ENCODE measurements around the gene SCUBE2.

SCUBE2 gene

DNA sequence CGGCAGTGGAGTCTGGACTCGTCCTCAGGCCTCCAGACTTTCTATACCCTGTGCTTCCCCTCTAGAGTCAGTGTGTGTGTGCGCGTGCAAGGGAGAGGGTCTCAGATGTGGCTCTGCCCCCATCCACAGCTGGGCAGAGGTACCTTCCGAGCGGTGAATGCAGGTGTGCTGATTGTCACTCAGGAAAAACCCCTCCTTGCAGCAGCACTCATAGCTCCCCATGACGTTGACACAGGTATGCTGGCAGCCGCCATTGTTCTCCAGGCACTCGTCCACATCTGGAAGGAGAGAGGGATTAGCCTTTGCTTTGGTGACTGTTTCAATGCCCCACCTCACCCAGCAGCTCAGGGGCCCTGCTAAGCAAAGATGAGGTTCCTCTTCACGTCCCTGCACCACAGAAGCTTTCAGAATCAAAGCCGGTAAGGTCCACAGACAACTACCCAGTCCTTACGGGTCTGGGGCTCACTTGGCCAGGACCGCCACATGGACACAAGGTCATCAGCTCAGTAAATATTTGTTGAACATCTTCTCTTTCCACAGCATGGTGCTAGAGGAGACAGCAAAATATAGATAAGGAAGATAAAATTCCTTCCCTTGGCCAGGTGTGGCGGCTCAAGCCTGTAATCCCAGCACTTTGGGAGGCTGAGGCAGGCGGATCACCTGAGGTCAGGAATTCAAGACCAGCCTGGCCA lies 16.9 kb downstream of the SCUBE2 start:
- intact Hi-C loops (cut with micrococcal nuclease), result no loop called here
- Mint-ChIP-seq H3K9me3 (no peaks in the 10 kb centered on the region), H3K27me3 (peaks cover 21% of the 10 kb centered on the region), H3K27ac (no peak overlapping the region), H3K4me1 (ENCODE audit: low read depth) (no peaks in the 10 kb centered on the region), H3K36me3 (ENCODE audit: low read depth) (no peaks in the 10 kb centered on the region), H3K4me3 (no peak overlapping the region)

DNA sequence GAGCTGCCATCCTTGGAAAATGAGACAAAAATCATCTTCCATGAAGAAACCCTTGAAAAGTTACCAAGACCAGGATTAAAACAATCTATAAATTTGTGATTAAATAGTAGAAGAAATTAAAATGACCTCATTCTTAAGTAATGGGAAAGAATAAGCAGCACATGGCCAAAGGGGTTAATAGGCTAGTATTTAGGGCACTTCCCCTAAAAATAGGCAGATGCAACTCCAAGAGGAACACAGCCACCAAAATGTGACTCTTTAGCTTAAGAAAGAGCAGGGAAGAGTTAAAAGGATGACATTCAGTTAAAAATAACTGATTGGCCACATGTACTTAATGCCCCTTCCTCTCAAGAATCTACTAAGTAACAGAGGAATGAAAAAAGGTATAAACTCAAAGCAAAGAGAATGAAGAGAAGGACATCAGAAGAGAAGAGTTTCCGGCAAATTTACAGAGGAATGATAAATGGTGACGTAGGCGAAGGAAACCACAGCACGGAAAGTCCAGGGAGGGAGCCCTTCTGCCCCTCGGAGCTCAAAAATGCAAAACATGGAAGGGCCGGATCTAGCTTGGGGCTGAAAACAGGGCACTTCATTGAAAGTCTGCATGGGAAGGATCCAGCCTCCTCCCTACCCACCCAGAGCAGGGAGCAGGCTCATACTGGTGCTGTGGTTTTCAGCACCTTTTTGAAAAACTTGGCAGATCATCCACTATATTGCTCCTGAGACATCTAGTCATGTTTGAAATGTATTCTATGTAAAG lies 17.8 kb downstream of the SCUBE2 start:
- Mint-ChIP-seq H3K27ac (no peak overlapping the region), H3K4me3 (no peak overlapping the region), H3K27me3 (peaks cover 20% of the 10 kb centered on the region), H3K4me1 (ENCODE audit: low read depth) (peaks cover 6% of the 10 kb centered on the region), H3K36me3 (ENCODE audit: low read depth) (no peaks in the 10 kb centered on the region), H3K9me3 (no peaks in the 10 kb centered on the region)
- intact Hi-C loops (cut with micrococcal nuclease), result no loop called here

DNA sequence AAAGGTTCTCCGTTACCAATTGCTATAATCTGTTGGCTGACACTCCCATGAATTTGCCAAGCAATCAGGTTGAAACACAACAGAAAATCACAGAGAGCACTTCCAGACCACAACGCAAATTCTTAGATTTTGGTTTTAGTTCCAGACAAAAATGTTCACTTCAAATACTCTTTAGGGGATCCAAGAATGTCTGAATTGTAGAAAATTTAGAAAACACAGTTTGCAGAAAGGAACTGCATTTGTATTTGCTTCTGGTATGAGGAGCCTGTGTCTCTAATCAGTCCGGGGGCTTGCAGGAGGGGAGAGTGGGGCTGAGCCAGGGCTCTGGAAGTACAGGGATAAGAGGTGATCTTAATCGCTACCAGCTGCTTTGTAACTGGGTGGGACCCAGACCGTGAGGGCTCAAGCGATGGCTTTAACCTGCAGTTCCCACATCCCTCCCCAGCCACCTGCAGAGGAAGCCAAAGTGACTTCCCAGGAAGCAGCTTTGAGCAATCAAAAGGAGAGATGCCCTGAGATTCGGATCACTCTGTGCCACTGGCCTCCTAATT lies 18.7 kb downstream of the SCUBE2 start:
- no peak overlapping the region for H3K4me3 Mint-ChIP-seq
- H3K36me3 Mint-ChIP-seq (ENCODE audit: low read depth), result no peaks in the 10 kb centered on the region
- H3K4me1 Mint-ChIP-seq (ENCODE audit: low read depth), result peaks cover 8% of the 10 kb centered on the region
- H3K27me3 Mint-ChIP-seq, result peaks cover 20% of the 10 kb centered on the region
- H3K9me3 Mint-ChIP-seq, result no peaks in the 10 kb centered on the region
- intact Hi-C loops (cut with micrococcal nuclease), result no loop called here
- H3K27ac Mint-ChIP-seq, result no peak overlapping the region

DNA sequence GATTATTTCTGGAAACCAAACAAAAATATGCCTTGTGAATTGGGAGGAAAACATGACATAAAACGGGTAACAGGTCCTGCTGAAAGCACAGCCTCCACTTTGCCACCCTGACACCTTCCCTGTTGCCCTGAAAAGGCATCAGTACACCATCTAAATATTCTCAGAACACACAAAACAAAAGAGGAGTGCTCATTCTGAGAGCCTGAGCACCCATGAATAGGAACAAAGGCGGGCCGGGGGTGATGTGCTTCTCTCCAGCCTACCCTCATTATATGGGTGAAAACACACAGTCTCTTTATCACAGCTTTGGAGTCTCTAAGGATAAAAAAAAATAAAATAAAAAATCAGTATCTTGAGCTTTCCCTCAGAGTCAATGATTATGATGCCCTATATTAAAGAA lies 19.7 kb downstream of the SCUBE2 start:
- Mint-ChIP-seq H3K4me3 (no peak overlapping the region), H3K4me1 (ENCODE audit: low read depth) (peaks cover 8% of the 10 kb centered on the region), H3K27ac (no peak overlapping the region), H3K9me3 (no peaks in the 10 kb centered on the region), H3K36me3 (ENCODE audit: low read depth) (no peaks in the 10 kb centered on the region), H3K27me3 (peaks cover 15% of the 10 kb centered on the region)
- intact Hi-C loops (cut with micrococcal nuclease), result no loop called here

DNA sequence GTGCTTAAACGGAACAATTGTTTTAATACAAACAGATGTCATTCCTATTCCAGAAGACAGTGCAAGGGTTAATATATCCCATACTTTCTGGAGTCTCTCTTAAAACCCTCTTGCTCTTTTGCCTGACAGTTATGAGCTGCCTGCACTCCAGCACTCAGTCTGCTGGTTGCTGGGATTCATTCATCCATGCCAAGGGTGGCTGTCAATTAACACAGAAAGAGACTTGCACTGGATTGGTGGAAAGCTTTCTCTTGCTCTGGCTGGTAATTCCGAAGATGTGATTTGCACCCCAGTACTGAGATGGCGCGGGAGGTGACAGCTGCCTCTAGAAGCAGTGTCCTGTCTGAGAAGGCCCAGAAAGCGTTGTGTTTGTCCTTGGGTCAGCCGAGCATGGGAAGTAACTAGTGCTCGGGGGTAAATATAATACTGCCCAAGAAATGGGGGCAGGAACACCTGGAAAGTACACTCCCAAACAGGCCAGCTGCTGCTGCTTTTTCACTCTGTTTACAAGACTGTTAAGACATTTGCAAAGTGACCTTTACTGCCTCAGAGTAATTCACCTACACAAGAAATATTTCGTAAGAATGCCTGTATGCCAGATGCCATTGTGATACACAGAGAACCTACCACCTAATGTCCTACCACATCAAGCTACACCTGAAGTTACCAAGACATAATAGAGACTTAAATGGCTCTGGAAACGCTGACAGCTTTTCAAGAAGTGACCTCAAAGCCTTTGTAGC lies 20.5 kb downstream of the SCUBE2 start:
- intact Hi-C loops (cut with micrococcal nuclease), result no loop called here
- H3K4me1 Mint-ChIP-seq (ENCODE audit: low read depth), result peaks cover 8% of the 10 kb centered on the region
- no peak overlapping the region for H3K4me3 Mint-ChIP-seq
- H3K27ac Mint-ChIP-seq, result no peak overlapping the region
- H3K36me3 Mint-ChIP-seq (ENCODE audit: low read depth), result no peaks in the 10 kb centered on the region
- no peaks in the 10 kb centered on the region for H3K9me3 Mint-ChIP-seq
- peaks cover 14% of the 10 kb centered on the region for H3K27me3 Mint-ChIP-seq

DNA sequence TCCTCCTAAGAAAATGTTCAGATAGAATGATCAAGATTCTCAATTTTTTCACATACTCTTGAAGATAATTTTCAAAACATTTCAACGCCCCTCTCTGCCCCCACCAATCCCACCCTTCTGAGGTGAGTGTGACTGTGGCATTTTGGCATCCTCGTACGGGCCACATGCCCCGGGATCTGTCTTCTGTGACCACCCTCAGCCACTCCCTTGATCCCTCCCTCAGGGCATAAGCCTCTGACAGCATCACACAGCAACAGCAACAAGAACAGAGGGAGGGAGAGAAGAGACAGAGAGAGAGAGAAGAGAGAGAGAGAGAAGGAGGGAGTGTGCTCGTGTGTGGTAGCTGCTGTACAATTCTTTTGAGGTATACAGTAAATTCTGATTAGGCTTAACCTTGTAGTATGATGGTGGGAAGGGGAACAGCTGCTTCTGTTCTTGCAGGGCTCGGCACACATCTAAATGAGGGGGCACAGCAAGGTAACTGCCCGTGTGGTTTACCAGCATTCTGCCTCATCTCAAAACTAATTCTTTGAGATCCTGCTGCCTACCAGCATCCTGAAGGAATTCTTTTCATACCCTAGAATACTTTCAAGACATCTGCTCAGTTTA lies 21.4 kb downstream of the SCUBE2 start:
- intact Hi-C loops (cut with micrococcal nuclease), result no loop called here
- Mint-ChIP-seq H3K4me1 (ENCODE audit: low read depth) (peaks cover 9% of the 10 kb centered on the region), H3K27me3 (peaks cover 6% of the 10 kb centered on the region), H3K4me3 (no peak overlapping the region), H3K36me3 (ENCODE audit: low read depth) (no peaks in the 10 kb centered on the region), H3K27ac (no peak overlapping the region), H3K9me3 (no peaks in the 10 kb centered on the region)

DNA sequence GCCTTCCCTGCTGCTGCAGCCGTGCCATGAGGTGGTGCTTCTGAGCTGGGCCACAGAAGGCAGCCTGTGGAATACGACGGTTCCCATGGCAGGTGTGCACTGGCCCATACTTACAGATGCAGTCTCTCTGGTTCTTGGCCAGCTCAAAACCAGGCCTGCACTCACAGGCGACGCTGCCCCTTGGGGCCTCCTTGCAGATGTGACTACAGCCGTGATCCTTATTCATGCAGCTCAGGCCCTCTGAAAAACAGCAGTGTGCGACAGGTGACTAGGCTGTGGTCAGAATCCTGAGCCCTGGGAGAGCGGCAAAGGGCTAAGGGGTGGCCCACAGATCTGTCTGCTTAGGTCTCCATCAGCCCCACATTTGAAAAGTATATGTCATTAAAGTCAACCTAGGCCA lies 22.1 kb downstream of the SCUBE2 start:
- Mint-ChIP-seq H3K27me3 (peaks cover 6% of the 10 kb centered on the region), H3K4me3 (no peak overlapping the region), H3K4me1 (ENCODE audit: low read depth) (peaks cover 16% of the 10 kb centered on the region), H3K9me3 (no peaks in the 10 kb centered on the region), H3K27ac (no peak overlapping the region), H3K36me3 (ENCODE audit: low read depth) (no peaks in the 10 kb centered on the region)
- intact Hi-C loops (cut with micrococcal nuclease), result no loop called here

DNA sequence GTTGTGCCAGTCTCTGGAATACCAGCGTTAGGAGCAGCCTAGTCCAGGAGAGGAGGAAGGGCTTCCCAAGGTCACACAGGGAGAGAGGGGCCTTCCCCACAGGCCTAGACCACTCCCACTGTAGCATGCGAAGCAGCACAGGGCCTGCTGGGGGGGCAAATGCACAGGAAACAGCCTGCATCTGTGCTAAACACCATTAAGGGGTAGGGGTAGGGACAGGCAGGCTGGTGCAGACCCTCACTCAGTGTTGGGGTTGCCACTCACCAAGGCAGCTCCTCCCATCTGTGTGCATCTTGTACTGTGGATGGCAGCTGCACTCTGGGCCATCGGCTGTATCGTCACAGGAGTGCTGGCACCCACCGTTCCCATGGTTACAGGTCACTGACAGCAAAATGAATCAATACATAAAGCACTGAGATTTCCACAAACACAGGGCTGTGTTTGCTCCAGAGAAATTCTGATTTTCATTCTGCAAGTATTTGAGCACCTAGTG lies 24.9 kb downstream of the SCUBE2 start:
- Mint-ChIP-seq H3K4me1 (ENCODE audit: low read depth) (peaks cover 30% of the 10 kb centered on the region), H3K27me3 (peaks cover 4% of the 10 kb centered on the region), H3K9me3 (no peaks in the 10 kb centered on the region), H3K4me3 (no peak overlapping the region), H3K36me3 (ENCODE audit: low read depth) (no peaks in the 10 kb centered on the region), H3K27ac (no peak overlapping the region)
- intact Hi-C loops (cut with micrococcal nuclease), result no loop called here

DNA sequence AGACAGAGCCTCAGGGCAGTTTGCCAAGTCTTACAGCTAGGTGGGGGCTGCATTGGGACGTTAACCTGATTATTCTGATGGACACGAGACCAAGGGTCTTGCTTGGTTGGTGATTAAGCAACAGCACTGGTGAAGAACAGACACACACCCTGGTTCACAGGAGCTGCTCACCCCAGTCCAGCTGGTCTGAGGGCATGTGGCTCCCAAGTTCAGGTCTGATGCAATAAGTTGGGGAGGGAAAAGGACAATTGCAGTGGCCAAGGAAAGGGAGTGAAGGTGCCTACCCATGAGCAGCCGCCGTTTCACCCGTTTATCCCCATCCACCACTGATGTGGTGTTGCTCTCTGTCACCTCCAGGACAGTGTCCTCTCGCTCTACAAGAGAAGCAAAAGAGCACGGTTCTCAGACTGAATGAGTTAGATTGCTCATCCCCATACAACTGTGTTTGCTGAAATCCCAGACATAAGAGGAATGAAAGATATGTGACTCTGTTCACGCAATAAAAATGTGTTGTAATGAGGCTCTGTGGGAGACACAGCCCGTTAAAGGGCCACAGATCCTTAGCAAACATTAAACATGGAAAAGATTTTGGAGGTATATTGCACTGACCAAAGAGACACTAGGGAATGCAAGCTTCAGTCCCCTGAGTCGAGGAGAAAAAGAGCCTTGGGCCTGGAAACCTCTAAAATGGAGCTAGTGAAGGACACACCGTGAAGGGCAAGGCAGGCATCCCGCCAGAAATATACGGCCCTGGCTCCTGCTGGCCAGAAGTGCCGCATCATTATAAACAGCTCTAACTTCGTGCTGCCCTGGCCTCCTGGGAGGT lies 25.6 kb downstream of the SCUBE2 start:
- Mint-ChIP-seq H3K36me3 (ENCODE audit: low read depth) (no peaks in the 10 kb centered on the region), H3K9me3 (no peaks in the 10 kb centered on the region), H3K27ac (no peak overlapping the region), H3K27me3 (peaks cover 4% of the 10 kb centered on the region), H3K4me3 (no peak overlapping the region), H3K4me1 (ENCODE audit: low read depth) (peaks cover 35% of the 10 kb centered on the region)
- intact Hi-C loops (cut with micrococcal nuclease), result no loop called here

DNA sequence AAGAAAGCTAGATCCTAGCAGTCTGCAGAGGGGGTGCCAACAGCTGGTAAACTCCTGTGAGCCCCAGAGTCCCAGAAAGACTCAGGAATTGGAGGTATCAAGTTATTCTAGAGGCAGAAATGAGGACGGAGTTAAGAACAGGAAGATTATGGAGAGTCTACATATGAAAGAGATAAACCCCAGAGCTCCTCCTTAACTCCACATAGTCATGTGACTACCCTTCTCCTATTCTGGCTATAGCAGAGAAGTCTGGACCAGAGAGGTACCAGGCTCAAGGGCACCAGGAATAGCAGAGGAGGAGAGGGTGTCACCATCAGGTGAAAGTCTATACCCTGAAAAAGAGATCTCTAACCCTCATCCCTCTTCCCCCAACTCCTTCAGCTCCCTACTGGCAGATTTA lies 29.6 kb downstream of the SCUBE2 start:
- Mint-ChIP-seq H3K9me3 (no peaks in the 10 kb centered on the region), H3K27ac (no peak overlapping the region), H3K36me3 (ENCODE audit: low read depth) (no peaks in the 10 kb centered on the region), H3K27me3 (peaks cover 3% of the 10 kb centered on the region), H3K4me3 (no peak overlapping the region), H3K4me1 (ENCODE audit: low read depth) (peaks cover 35% of the 10 kb centered on the region)
- intact Hi-C loops (cut with micrococcal nuclease), result loop anchor here (5.0 kb wide), 1 partner anchor 45 kb away; no protein-coding TSS in a partner anchor

DNA sequence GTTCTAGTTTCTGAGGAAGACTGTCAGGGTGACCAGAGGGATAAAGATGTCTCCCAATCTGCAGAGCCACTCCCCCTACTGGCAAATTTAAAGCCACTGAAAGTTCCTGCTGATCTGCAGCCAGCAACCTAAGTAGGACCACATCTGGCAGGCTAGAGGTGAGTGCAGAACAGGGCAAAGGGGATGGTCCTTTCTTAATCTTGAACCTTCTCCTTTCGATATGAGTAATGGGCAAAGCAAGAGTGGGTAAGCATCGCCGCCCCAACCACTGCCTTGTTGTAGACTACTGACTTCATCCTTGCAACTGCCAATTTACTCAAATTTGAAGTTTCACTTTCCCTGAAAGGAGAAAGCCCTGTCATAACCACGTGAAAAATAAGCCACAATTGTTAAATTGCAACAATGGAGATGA lies 30.7 kb downstream of the SCUBE2 start:
- Mint-ChIP-seq H3K4me1 (ENCODE audit: low read depth) (peaks cover 42% of the 10 kb centered on the region), H3K27ac (no peak overlapping the region), H3K36me3 (ENCODE audit: low read depth) (no peaks in the 10 kb centered on the region), H3K4me3 (peak overlapping the region; percentile 26), H3K9me3 (no peaks in the 10 kb centered on the region), H3K27me3 (peaks cover 5% of the 10 kb centered on the region)
- intact Hi-C loops (cut with micrococcal nuclease), result loop anchor here (5.0 kb wide), 1 partner anchor 43 kb away; no protein-coding TSS in a partner anchor

DNA sequence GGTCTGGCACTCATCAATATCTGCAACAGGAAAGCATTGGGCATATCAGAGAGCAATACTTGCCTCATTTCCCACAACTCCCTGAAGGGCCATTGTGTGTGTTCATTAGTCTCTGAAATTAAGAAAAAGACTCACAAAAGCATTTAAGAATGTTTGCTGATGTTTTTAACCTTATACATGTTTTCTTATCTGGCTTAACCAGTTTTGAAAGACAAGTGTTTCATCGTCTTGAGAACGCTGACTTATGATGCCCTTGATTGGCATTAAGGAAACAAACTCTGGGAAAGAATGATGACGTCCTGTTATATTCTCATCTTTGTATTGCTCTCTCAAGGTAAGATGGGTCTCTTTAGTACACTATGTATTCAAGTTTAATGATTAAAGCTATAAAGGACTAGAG lies 32.0 kb downstream of the SCUBE2 start:
- no peaks in the 10 kb centered on the region for H3K9me3 Mint-ChIP-seq
- H3K4me3 Mint-ChIP-seq, result no peak overlapping the region
- intact Hi-C loops (cut with micrococcal nuclease), result no loop called here
- peaks cover 5% of the 10 kb centered on the region for H3K27me3 Mint-ChIP-seq
- H3K36me3 Mint-ChIP-seq (ENCODE audit: low read depth), result no peaks in the 10 kb centered on the region
- no peak overlapping the region for H3K27ac Mint-ChIP-seq
- H3K4me1 Mint-ChIP-seq (ENCODE audit: low read depth), result peaks cover 36% of the 10 kb centered on the region

DNA sequence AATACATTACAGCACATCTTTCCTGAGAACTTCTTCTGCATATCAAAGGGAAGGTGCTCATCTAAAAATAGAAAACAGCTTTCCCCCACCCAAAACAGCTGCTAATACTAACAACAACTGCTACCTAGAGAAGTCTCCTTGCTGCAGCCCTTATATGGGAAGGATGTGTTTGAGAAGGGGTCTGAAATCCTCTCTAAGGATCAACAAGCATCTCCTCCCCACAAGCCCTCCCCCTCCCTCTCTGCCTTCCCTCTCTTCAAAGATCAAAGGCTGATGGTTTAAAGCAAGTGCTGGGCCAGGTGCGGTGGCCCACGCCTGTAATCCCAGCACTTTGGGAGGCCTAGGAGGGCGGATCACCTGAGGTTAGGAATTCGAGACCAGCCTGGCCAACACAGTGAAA lies 33.5 kb downstream of the SCUBE2 start:
- no peak overlapping the region for H3K27ac Mint-ChIP-seq
- peaks cover 5% of the 10 kb centered on the region for H3K27me3 Mint-ChIP-seq
- H3K36me3 Mint-ChIP-seq (ENCODE audit: low read depth), result no peaks in the 10 kb centered on the region
- intact Hi-C loops (cut with micrococcal nuclease), result no loop called here
- H3K4me3 Mint-ChIP-seq, result no peak overlapping the region
- no peaks in the 10 kb centered on the region for H3K9me3 Mint-ChIP-seq
- peaks cover 41% of the 10 kb centered on the region for H3K4me1 Mint-ChIP-seq (ENCODE audit: low read depth)
